K562 treated with DMSO at 1 percent for 24 hours (cell line): Measurements from ENCODE around the gene OR3A1. TPM values are rescaled to one million over a fixed set of nuclear protein-coding genes. Genes with fewer than 3 reads are reported as not detected.

Experiments
- total RNA-seq: library from RNA; unstranded; fragments of 300-600 nt; gene quantifications from 2 replicates; pipeline ENCODE4 v1.2.3, GENCODE V29; 2022; ENCODE audit warnings: low read depth; ENCODE audit not compliant: insufficient read depth

The OR3A1 gene
- not detected in 2 replicates for total RNA-seq

GRCh38 chr17:3298260-3298659 lies at the start of gene OR3A1:
Gene OR3A1 (minus strand): TSS chr17:3298360. CDS start chr17:3292582, 5,778 bp downstream.

Other genes with a start within 250 kb of the OR3A1 start
- not detected in 2 replicates for gene OR1D5, start 234.8 kb downstream of the OR3A1 start, total RNA-seq
- not detected in 2 replicates for gene OR1D2, start 193.9 kb downstream of the OR3A1 start, total RNA-seq
- gene OR1G1, start 170.8 kb downstream of the OR3A1 start, total RNA-seq: not detected in 2 replicates
- not detected in 2 replicates for gene OR1A2, start 100.8 kb downstream of the OR3A1 start, total RNA-seq
- gene OR1A1, start 90.7 kb downstream of the OR3A1 start, total RNA-seq: not detected in 2 replicates
- gene OR3A2, start 87.9 kb upstream of the OR3A1 start, total RNA-seq: not detected in 2 replicates
- gene OR1E1, start 100.0 kb upstream of the OR3A1 start, total RNA-seq: not detected in 2 replicates
- not detected in 2 replicates for gene OR3A3, start 113.0 kb upstream of the OR3A1 start, total RNA-seq
- not detected in 2 replicates for gene OR1E2, start 135.5 kb upstream of the OR3A1 start, total RNA-seq
- 0.78 and 0.93 TPM in 2 replicates for gene SPATA22, start 173.5 kb upstream of the OR3A1 start, total RNA-seq
- not detected in 2 replicates for gene ASPA, start 177.6 kb upstream of the OR3A1 start, total RNA-seq